WTC11 (cell line): ENCODE measurements around the gene SPRR2E.
"Not testable (repeated sequence)": the region's sequence is repeated elsewhere in the genome, so short reads cannot be mapped to it uniquely, and the experiment has no call there.

Experiments used
- CBFB ChIP-seq: sonication (generic); formaldehyde crosslinking; IDR thresholded peaks from 2 replicates; pipeline ENCODE4 v1.8.1; 2022; ENCODE audit warnings: mild to moderate bottlenecking, low read depth, missing genetic modification reagents
- CREM ChIP-seq: sonication (generic); formaldehyde crosslinking; IDR thresholded peaks from 2 replicates; pipeline ENCODE4 v1.8.1; 2022; ENCODE audit warnings: mild to moderate bottlenecking, missing genetic modification reagents, moderate library complexity
- FOXK1 ChIP-seq: sonication (generic); formaldehyde crosslinking; IDR thresholded peaks from 2 replicates; pipeline ENCODE4 v1.8.0; 2022; ENCODE audit warnings: mild to moderate bottlenecking, moderate library complexity, missing genetic modification reagents
- GRHL2 ChIP-seq: fragments of 250-450 bp; sonication (Bioruptor Pico); IDR thresholded peaks from 2 replicates; pipeline ENCODE4 v1.8.0; 2022; ENCODE audit warnings: mild to moderate bottlenecking, moderate library complexity; ENCODE audit not compliant: insufficient replicate concordance, severe bottlenecking
- RELA ChIP-seq: sonication (generic); formaldehyde crosslinking; IDR thresholded peaks from 2 replicates; pipeline ENCODE4 v1.8.1; 2022; ENCODE audit warnings: missing genetic modification reagents, mild to moderate bottlenecking, borderline replicate concordance
- TEAD1 ChIP-seq: sonication (generic); formaldehyde crosslinking; IDR thresholded peaks from 2 replicates; pipeline ENCODE4 v1.8.0; 2022; ENCODE audit warnings: mild to moderate bottlenecking, missing genetic modification reagents
- TF ChIP-seq, protein P1 (sequence below): fragments of 200-600 bp; IDR thresholded peaks from 2 replicates; pipeline ENCODE4 v1.8.0; 2022; ENCODE audit warnings: antibody characterized with exemption

GRCh38 chr1:153115264-153115663 lies 20.9 kb upstream of the SPRR2E start:
- not testable (repeated sequence) for TF ChIP-seq TEAD1 (CRISPR knock-in tag); CBFB (CRISPR knock-in tag); CREM (CRISPR knock-in tag); GRHL2; FOXK1 (CRISPR knock-in tag); RELA (CRISPR knock-in tag)
- TF ChIP-seq, protein P1, sequence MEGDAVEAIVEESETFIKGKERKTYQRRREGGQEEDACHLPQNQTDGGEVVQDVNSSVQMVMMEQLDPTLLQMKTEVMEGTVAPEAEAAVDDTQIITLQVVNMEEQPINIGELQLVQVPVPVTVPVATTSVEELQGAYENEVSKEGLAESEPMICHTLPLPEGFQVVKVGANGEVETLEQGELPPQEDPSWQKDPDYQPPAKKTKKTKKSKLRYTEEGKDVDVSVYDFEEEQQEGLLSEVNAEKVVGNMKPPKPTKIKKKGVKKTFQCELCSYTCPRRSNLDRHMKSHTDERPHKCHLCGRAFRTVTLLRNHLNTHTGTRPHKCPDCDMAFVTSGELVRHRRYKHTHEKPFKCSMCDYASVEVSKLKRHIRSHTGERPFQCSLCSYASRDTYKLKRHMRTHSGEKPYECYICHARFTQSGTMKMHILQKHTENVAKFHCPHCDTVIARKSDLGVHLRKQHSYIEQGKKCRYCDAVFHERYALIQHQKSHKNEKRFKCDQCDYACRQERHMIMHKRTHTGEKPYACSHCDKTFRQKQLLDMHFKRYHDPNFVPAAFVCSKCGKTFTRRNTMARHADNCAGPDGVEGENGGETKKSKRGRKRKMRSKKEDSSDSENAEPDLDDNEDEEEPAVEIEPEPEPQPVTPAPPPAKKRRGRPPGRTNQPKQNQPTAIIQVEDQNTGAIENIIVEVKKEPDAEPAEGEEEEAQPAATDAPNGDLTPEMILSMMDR = not testable (repeated sequence)
